ENCODE measurements around the gene PRIM2.
"Not testable (repeated sequence)": the region's sequence is repeated elsewhere in the genome, so short reads cannot be mapped to it uniquely, and the experiment has no call there.

DNA sequence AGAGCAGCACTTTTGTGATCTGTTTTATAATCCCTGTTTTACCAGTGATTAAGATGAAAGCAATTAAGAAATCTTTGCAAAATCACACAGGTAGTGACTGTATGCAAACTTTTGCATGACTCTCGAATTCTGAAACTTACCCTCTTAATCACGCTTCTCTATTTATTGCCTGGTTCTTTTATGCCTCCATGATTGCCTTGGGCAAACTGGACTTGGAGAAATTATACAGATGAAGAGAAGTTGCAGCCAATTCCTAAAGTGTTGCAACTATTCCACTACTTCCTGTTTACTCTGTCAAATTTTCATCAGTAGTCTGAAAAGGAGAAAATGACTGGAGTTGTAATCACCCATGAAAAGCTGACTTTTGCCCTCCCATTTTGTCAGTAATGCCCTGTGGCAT is 205.8 kb downstream of the PRIM2 start:
- TF ChIP-seq, protein P1, sequence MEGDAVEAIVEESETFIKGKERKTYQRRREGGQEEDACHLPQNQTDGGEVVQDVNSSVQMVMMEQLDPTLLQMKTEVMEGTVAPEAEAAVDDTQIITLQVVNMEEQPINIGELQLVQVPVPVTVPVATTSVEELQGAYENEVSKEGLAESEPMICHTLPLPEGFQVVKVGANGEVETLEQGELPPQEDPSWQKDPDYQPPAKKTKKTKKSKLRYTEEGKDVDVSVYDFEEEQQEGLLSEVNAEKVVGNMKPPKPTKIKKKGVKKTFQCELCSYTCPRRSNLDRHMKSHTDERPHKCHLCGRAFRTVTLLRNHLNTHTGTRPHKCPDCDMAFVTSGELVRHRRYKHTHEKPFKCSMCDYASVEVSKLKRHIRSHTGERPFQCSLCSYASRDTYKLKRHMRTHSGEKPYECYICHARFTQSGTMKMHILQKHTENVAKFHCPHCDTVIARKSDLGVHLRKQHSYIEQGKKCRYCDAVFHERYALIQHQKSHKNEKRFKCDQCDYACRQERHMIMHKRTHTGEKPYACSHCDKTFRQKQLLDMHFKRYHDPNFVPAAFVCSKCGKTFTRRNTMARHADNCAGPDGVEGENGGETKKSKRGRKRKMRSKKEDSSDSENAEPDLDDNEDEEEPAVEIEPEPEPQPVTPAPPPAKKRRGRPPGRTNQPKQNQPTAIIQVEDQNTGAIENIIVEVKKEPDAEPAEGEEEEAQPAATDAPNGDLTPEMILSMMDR (IDR thresholded peaks at IDR 0.05) = not testable (repeated sequence)
- TF ChIP-seq ZFX (IDR thresholded peaks at IDR 0.05; ENCODE audit: borderline replicate concordance) = not testable (repeated sequence)

Measured in 22Rv1 (cell line).